GM23338 (cell line): ENCODE measurements around the gene TBC1D9. TPM values are rescaled to one million over a fixed set of nuclear protein-coding genes. Genes with fewer than 3 reads are reported as not detected.

Source experiments
- ATAC-seq: fragments of 200-7000 bp; cut with Tn5 transposase; 3 replicates; pipeline ENCODE4 v1.9.1; 2020
- DNase-seq: peaks from one replicate; pipeline ENCODE4 v3.0.0-alpha.2; 2015; ENCODE audit warnings: low spot score
- H2AFZ ChIP-seq: fragments of 200-600 bp; sonication (generic); 2 replicates; pipeline ENCODE4 v1.8.0; 2016; ENCODE audit warnings: antibody characterized with exemption, mild to moderate bottlenecking, moderate library complexity
- H3F3A ChIP-seq: fragments of 200-600 bp; sonication (generic); replicated peaks from 2 replicates; pipeline ENCODE4 v1.8.0; 2017; ENCODE audit warnings: antibody characterized with exemption, mixed run types, low read depth
- H3K27ac ChIP-seq: fragments of 200-600 bp; sonication (generic); 2 replicates; pipeline ENCODE4 v1.6.1; 2016; ENCODE audit warnings: low read depth
- H3K27me3 ChIP-seq: fragments of 200-600 bp; sonication (generic); 2 replicates; pipeline ENCODE4 v1.8.0; 2016; ENCODE audit warnings: mild to moderate bottlenecking, mixed run types, moderate library complexity; ENCODE audit not compliant: insufficient read depth
- H3K36me3 ChIP-seq: fragments of 200-600 bp; sonication (generic); 2 replicates; pipeline ENCODE4 v1.8.0; 2016; ENCODE audit warnings: mild to moderate bottlenecking; ENCODE audit not compliant: insufficient read depth
- H3K4me1 ChIP-seq: fragments of 200-600 bp; sonication (generic); 2 replicates; pipeline ENCODE4 v1.8.0; 2016; ENCODE audit warnings: mild to moderate bottlenecking, moderate library complexity; ENCODE audit not compliant: insufficient read depth
- H3K4me2 ChIP-seq: fragments of 200-600 bp; sonication (generic); 2 replicates; pipeline ENCODE4 v1.7.1; 2017; ENCODE audit warnings: mixed run types
- H3K4me3 ChIP-seq: fragments of 200-600 bp; sonication (generic); 2 replicates; pipeline ENCODE4 v1.6.1; 2016; ENCODE audit warnings: mixed run types
- H3K79me2 ChIP-seq: fragments of 200-600 bp; sonication (generic); replicated peaks from 2 replicates; pipeline ENCODE4 v1.8.0; 2017; ENCODE audit warnings: mild to moderate bottlenecking; ENCODE audit not compliant: insufficient read depth
- H3K9me2 ChIP-seq: fragments of 200-600 bp; sonication (generic); 2 replicates; pipeline ENCODE4 v1.8.0; 2017; ENCODE audit not compliant: insufficient read depth
- H4K20me1 ChIP-seq: fragments of 200-600 bp; sonication (generic); replicated peaks from 2 replicates; pipeline ENCODE4 v1.8.0; 2017; ENCODE audit warnings: mild to moderate bottlenecking; ENCODE audit not compliant: insufficient read depth
- H3K27ac Mint-ChIP-seq: 2 replicates; pipeline ENCODE4 v1.8.0; 2020; ENCODE audit warnings: inconsistent platforms, mild to moderate bottlenecking, moderate library complexity, mixed read lengths
- H3K27me3 Mint-ChIP-seq: 3 replicates; pipeline ENCODE4 v1.8.0; 2022; ENCODE audit warnings: low read depth, mild to moderate bottlenecking, moderate library complexity, mixed read lengths, inconsistent platforms; ENCODE audit not compliant: insufficient read depth, poor library complexity
- H3K36me3 Mint-ChIP-seq: 3 replicates; pipeline ENCODE4 v1.8.0; 2021; ENCODE audit warnings: low read depth, mild to moderate bottlenecking, inconsistent platforms, moderate library complexity, mixed read lengths
- H3K4me1 Mint-ChIP-seq: 3 replicates; pipeline ENCODE4 v1.8.0; 2020; ENCODE audit warnings: mild to moderate bottlenecking, inconsistent platforms, mixed read lengths
- H3K4me3 Mint-ChIP-seq: 3 replicates; pipeline ENCODE4 v1.8.0; 2021; ENCODE audit warnings: moderate library complexity, mild to moderate bottlenecking, inconsistent platforms, mixed read lengths
- H3K9me3 Mint-ChIP-seq: 3 replicates; pipeline ENCODE4 v1.8.0; 2020; ENCODE audit warnings: moderate library complexity, mild to moderate bottlenecking, inconsistent platforms, mixed read lengths
- CREB1 ChIP-seq: fragments of 250-450 bp; sonication (Bioruptor Pico); IDR thresholded peaks from 2 replicates; pipeline ENCODE4 v1.5.0; 2020; ENCODE audit warnings: low read depth, mild to moderate bottlenecking, moderate library complexity
- EZH2 ChIP-seq: fragments of 200-600 bp; sonication (generic); IDR thresholded peaks from one replicate; pipeline ENCODE4 v1.8.0; 2017; ENCODE audit warnings: antibody characterized with exemption, mild to moderate bottlenecking, low read depth; ENCODE audit not compliant: unreplicated experiment
- EZH2phosphoT487 ChIP-seq: fragments of 200-600 bp; sonication (generic); IDR thresholded peaks from one replicate; pipeline ENCODE4 v1.8.1; 2018; ENCODE audit warnings: antibody characterized with exemption; ENCODE audit not compliant: unreplicated experiment
- JUNB ChIP-seq: IDR thresholded peaks from one replicate; pipeline ENCODE4 v1.6.1; 2016; ENCODE audit warnings: antibody characterized with exemption; ENCODE audit not compliant: unreplicated experiment
- NANOG ChIP-seq: IDR thresholded peaks from 2 replicates; pipeline ENCODE4 v1.6.1; 2016; ENCODE audit warnings: antibody characterized with exemption, borderline replicate concordance
- POLR2AphosphoS5 ChIP-seq: IDR thresholded peaks from 2 replicates; pipeline ENCODE4 v1.6.1; 2016; ENCODE audit warnings: antibody characterized with exemption, low read depth
- STAT1 ChIP-seq: IDR thresholded peaks from one replicate; pipeline ENCODE4 v1.6.1; 2016; ENCODE audit warnings: antibody characterized with exemption; ENCODE audit not compliant: unreplicated experiment
- ZNF114 ChIP-seq: fragments of 250-450 bp; sonication (Bioruptor Pico); IDR thresholded peaks from 2 replicates; pipeline ENCODE4 v1.5.0; 2020; ENCODE audit warnings: mild to moderate bottlenecking, moderate library complexity
- ZNF331 ChIP-seq: fragments of 250-450 bp; sonication (Bioruptor Pico); IDR thresholded peaks from 2 replicates; pipeline ENCODE4 v1.5.0; 2020; ENCODE audit warnings: low read depth, mild to moderate bottlenecking, moderate library complexity
- polyA plus RNA-seq: library from polyadenylated mRNA; unstranded; fragments of >200 nt; fragmentation: Nextera tagmentation; extraction: Ambion mirVana; gene quantifications from 2 replicates; pipeline ENCODE4 v1.2.1, GENCODE V29; 2016
- total RNA-seq: library from RNA; depleted of rRNA; stranded (reverse); fragments of >200 nt; shearing (Covaris generic); gene quantifications from 2 replicates; pipeline ENCODE4 v1.2.3, GENCODE V29; 2014
- TF ChIP-seq, protein P1 (sequence below): IDR thresholded peaks from one replicate; pipeline ENCODE4 v1.6.1; 2018; ENCODE audit warnings: antibody characterized with exemption; ENCODE audit not compliant: unreplicated experiment
- TF ChIP-seq, protein P2 (sequence below): fragments of 250-450 bp; sonication (Bioruptor Pico); IDR thresholded peaks from 2 replicates; pipeline ENCODE4 v1.5.0; 2020; ENCODE audit warnings: mild to moderate bottlenecking, moderate library complexity
- TF ChIP-seq, protein P3 (sequence below), 2 experiments: fragments of 200-600 bp in 1 of 2; sonication (generic) in 1 of 2; conservative IDR thresholded peaks; 2 replicates each; pipeline versions ENCODE4 v1.5.1 to v1.6.1; 2016 to 2017; ENCODE audit warnings: antibody characterized with exemption in 2 of 2, low read depth in 2 of 2, mild to moderate bottlenecking in 2 of 2, moderate library complexity in 1 of 2
- TF ChIP-seq, protein P4 (sequence below): IDR thresholded peaks from 2 replicates; pipeline ENCODE4 v1.6.1; 2016; ENCODE audit warnings: antibody characterized with exemption

Gene TBC1D9
- total and polyA plus RNA-seq, 2 experiments from 2014 or later, result 0.03 to 0.56 TPM

DNA sequence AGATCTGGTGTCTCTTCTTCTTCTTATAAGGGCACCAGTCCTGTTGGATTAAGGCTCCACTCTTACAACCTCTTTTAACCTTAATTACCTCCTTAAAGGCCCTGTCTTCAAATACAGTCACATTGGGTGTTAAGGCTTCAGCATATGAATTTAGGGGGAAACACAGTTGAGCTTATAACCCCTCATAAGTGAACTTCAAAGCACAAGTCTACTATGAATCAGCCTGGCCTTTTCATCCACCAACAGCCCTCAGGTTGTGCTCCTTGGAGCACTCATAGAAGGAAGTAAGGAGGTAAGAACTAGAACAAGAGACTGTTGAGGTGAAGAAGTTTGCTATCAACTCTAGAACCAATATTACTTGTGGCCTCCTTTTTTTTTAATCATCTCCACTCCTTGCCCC, 18.8 kb upstream of the TBC1D9 start:
- no peaks in the 10 kb centered on the region for H3K9me3 Mint-ChIP-seq
- Histone ChIP-seq H4K20me1 (no peaks in the 10 kb centered on the region), H3K79me2 (no peaks in the 10 kb centered on the region), H3K27me3 (no peaks in the 10 kb centered on the region), H3K9me2 (no peaks in the 10 kb centered on the region), H3K36me3 (no peaks in the 10 kb centered on the region), H3K27ac (no peak overlapping the region), H3F3A (no peaks in the 10 kb centered on the region), H2AFZ (no peak overlapping the region), H3K4me2 (no peak overlapping the region), H3K4me1 (no peaks in the 10 kb centered on the region), H3K4me3 (no peak overlapping the region)
- peaks cover 4% of the 10 kb centered on the region for H3K27me3 Mint-ChIP-seq
- 0 out of 3 replicates have a peak, but pooled peaks cover 5% of the 10 kb centered on the region for H3K4me1 Mint-ChIP-seq
- H3K27ac Mint-ChIP-seq, result no peak overlapping the region
- ATAC-seq (no peak), DNase-seq (no peak)
- no peaks in the 10 kb centered on the region for H3K36me3 Mint-ChIP-seq
- TF ChIP-seq, protein P1, sequence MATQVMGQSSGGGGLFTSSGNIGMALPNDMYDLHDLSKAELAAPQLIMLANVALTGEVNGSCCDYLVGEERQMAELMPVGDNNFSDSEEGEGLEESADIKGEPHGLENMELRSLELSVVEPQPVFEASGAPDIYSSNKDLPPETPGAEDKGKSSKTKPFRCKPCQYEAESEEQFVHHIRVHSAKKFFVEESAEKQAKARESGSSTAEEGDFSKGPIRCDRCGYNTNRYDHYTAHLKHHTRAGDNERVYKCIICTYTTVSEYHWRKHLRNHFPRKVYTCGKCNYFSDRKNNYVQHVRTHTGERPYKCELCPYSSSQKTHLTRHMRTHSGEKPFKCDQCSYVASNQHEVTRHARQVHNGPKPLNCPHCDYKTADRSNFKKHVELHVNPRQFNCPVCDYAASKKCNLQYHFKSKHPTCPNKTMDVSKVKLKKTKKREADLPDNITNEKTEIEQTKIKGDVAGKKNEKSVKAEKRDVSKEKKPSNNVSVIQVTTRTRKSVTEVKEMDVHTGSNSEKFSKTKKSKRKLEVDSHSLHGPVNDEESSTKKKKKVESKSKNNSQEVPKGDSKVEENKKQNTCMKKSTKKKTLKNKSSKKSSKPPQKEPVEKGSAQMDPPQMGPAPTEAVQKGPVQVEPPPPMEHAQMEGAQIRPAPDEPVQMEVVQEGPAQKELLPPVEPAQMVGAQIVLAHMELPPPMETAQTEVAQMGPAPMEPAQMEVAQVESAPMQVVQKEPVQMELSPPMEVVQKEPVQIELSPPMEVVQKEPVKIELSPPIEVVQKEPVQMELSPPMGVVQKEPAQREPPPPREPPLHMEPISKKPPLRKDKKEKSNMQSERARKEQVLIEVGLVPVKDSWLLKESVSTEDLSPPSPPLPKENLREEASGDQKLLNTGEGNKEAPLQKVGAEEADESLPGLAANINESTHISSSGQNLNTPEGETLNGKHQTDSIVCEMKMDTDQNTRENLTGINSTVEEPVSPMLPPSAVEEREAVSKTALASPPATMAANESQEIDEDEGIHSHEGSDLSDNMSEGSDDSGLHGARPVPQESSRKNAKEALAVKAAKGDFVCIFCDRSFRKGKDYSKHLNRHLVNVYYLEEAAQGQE, result no peak
- TF ChIP-seq STAT1, result no peak
- TF ChIP-seq NANOG, result no peak
- TF ChIP-seq EZH2, result no peak
- TF ChIP-seq, protein P2, sequence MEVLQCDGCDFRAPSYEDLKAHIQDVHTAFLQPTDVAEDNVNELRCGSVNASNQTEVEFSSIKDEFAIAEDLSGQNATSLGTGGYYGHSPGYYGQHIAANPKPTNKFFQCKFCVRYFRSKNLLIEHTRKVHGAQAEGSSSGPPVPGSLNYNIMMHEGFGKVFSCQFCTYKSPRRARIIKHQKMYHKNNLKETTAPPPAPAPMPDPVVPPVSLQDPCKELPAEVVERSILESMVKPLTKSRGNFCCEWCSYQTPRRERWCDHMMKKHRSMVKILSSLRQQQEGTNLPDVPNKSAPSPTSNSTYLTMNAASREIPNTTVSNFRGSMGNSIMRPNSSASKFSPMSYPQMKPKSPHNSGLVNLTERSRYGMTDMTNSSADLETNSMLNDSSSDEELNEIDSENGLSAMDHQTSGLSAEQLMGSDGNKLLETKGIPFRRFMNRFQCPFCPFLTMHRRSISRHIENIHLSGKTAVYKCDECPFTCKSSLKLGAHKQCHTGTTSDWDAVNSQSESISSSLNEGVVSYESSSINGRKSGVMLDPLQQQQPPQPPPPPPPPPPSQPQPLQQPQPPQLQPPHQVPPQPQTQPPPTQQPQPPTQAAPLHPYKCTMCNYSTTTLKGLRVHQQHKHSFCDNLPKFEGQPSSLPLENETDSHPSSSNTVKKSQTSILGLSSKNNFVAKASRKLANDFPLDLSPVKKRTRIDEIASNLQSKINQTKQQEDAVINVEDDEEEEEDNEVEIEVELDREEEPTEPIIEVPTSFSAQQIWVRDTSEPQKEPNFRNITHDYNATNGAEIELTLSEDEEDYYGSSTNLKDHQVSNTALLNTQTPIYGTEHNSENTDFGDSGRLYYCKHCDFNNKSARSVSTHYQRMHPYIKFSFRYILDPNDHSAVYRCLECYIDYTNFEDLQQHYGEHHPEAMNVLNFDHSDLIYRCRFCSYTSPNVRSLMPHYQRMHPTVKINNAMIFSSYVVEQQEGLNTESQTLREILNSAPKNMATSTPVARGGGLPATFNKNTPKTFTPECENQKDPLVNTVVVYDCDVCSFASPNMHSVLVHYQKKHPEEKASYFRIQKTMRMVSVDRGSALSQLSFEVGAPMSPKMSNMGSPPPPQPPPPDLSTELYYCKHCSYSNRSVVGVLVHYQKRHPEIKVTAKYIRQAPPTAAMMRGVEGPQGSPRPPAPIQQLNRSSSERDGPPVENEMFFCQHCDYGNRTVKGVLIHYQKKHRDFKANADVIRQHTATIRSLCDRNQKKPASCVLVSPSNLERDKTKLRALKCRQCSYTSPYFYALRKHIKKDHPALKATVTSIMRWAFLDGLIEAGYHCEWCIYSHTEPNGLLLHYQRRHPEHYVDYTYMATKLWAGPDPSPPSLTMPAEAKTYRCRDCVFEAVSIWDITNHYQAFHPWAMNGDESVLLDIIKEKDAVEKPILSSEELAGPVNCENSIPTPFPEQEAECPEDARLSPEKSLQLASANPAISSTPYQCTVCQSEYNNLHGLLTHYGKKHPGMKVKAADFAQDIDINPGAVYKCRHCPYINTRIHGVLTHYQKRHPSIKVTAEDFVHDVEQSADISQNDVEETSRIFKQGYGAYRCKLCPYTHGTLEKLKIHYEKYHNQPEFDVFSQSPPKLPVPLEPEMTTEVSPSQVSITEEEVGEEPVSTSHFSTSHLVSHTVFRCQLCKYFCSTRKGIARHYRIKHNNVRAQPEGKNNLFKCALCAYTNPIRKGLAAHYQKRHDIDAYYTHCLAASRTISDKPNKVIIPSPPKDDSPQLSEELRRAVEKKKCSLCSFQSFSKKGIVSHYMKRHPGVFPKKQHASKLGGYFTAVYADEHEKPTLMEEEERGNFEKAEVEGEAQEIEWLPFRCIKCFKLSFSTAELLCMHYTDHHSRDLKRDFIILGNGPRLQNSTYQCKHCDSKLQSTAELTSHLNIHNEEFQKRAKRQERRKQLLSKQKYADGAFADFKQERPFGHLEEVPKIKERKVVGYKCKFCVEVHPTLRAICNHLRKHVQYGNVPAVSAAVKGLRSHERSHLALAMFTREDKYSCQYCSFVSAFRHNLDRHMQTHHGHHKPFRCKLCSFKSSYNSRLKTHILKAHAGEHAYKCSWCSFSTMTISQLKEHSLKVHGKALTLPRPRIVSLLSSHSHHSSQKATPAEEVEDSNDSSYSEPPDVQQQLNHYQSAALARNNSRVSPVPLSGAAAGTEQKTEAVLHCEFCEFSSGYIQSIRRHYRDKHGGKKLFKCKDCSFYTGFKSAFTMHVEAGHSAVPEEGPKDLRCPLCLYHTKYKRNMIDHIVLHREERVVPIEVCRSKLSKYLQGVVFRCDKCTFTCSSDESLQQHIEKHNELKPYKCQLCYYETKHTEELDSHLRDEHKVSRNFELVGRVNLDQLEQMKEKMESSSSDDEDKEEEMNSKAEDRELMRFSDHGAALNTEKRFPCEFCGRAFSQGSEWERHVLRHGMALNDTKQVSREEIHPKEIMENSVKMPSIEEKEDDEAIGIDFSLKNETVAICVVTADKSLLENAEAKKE (CRISPR knock-in tag), result no peak
- no peak for TF ChIP-seq JUNB
- no peak for TF ChIP-seq ZNF331 (CRISPR knock-in tag)
- TF ChIP-seq ZNF114 (CRISPR knock-in tag), result no peak
- no peak for TF ChIP-seq POLR2AphosphoS5
- TF ChIP-seq EZH2phosphoT487, result no peak
- no peak for TF ChIP-seq CREB1 (CRISPR knock-in tag)
- TF ChIP-seq, protein P3, sequence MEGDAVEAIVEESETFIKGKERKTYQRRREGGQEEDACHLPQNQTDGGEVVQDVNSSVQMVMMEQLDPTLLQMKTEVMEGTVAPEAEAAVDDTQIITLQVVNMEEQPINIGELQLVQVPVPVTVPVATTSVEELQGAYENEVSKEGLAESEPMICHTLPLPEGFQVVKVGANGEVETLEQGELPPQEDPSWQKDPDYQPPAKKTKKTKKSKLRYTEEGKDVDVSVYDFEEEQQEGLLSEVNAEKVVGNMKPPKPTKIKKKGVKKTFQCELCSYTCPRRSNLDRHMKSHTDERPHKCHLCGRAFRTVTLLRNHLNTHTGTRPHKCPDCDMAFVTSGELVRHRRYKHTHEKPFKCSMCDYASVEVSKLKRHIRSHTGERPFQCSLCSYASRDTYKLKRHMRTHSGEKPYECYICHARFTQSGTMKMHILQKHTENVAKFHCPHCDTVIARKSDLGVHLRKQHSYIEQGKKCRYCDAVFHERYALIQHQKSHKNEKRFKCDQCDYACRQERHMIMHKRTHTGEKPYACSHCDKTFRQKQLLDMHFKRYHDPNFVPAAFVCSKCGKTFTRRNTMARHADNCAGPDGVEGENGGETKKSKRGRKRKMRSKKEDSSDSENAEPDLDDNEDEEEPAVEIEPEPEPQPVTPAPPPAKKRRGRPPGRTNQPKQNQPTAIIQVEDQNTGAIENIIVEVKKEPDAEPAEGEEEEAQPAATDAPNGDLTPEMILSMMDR (conservative IDR thresholded peaks at IDR 0.05; ENCODE audit: low read depth in 2 of 2), result no peak
- TF ChIP-seq, protein P4, sequence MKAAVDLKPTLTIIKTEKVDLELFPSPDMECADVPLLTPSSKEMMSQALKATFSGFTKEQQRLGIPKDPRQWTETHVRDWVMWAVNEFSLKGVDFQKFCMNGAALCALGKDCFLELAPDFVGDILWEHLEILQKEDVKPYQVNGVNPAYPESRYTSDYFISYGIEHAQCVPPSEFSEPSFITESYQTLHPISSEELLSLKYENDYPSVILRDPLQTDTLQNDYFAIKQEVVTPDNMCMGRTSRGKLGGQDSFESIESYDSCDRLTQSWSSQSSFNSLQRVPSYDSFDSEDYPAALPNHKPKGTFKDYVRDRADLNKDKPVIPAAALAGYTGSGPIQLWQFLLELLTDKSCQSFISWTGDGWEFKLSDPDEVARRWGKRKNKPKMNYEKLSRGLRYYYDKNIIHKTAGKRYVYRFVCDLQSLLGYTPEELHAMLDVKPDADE, result no peak
- no peak overlapping the region for H3K4me3 Mint-ChIP-seq
